Mesendoderm (in vitro differentiated cells): ENCODE results near the gene BTN3A1.

ENCODE experiments used
- DNase-seq: peaks from one replicate; pipeline ENCODE4 v3.0.0; 2013
- H2AK5ac ChIP-seq: 2 replicates; pipeline ENCODE4 v1.6.1; 2013; ENCODE audit warnings: low read length, inconsistent platforms
- H2BK120ac ChIP-seq: 2 replicates; pipeline ENCODE4 v1.6.1; 2013; ENCODE audit warnings: low read depth, mild to moderate bottlenecking, low read length, moderate library complexity, mixed read lengths
- H2BK15ac ChIP-seq: replicated peaks from 2 replicates; pipeline ENCODE4 v1.6.1; 2013; ENCODE audit warnings: low read depth, mild to moderate bottlenecking, moderate library complexity
- H2BK5ac ChIP-seq: 2 replicates; pipeline ENCODE4 v1.6.1; 2013; ENCODE audit warnings: low read length, inconsistent platforms
- H3K18ac ChIP-seq: 2 replicates; pipeline ENCODE4 v1.6.1; 2013; ENCODE audit warnings: mild to moderate bottlenecking, low read length, mixed read lengths
- H3K23ac ChIP-seq: one replicate; pipeline ENCODE4 v1.6.1; 2013; ENCODE audit warnings: low read length
- H3K27ac ChIP-seq: 2 replicates; pipeline ENCODE4 v1.5.1; 2013; ENCODE audit warnings: low read depth, mild to moderate bottlenecking, inconsistent platforms, low read length, moderate library complexity
- H3K27me3 ChIP-seq: 2 replicates; pipeline ENCODE4 v1.6.1; 2013; ENCODE audit warnings: low read length, control low read depth, mild to moderate bottlenecking, inconsistent platforms; ENCODE audit not compliant: insufficient read depth, poor library complexity
- H3K36me3 ChIP-seq: 2 replicates; pipeline ENCODE4 v1.6.1; 2013; ENCODE audit warnings: low read length, inconsistent platforms; ENCODE audit not compliant: control insufficient read depth, insufficient read depth
- H3K4ac ChIP-seq: one replicate; pipeline ENCODE4 v1.6.1; 2013; ENCODE audit warnings: low read depth, mild to moderate bottlenecking, low read length, moderate library complexity
- H3K4me1 ChIP-seq: 2 replicates; pipeline ENCODE4 v1.6.1; 2013; ENCODE audit warnings: low read depth, low read length, inconsistent platforms; ENCODE audit not compliant: control insufficient read depth
- H3K4me2 ChIP-seq: 2 replicates; pipeline ENCODE4 v1.6.1; 2013; ENCODE audit warnings: low read length
- H3K4me3 ChIP-seq: 2 replicates; pipeline ENCODE4 v1.5.1; 2013; ENCODE audit warnings: mild to moderate bottlenecking, low read length
- H3K56ac ChIP-seq: one replicate; pipeline ENCODE4 v1.6.1; 2013; ENCODE audit warnings: low read length
- H3K79me1 ChIP-seq: 2 replicates; pipeline ENCODE4 v1.6.1; 2013; ENCODE audit warnings: low read length, inconsistent platforms
- H3K79me2 ChIP-seq: 2 replicates; pipeline ENCODE4 v1.6.1; 2013; ENCODE audit warnings: mild to moderate bottlenecking, low read length; ENCODE audit not compliant: control insufficient read depth, insufficient read depth
- H3K9ac ChIP-seq: 2 replicates; pipeline ENCODE4 v1.6.1; 2013; ENCODE audit warnings: low read length, inconsistent platforms
- H4K5ac ChIP-seq: one replicate; pipeline ENCODE4 v1.6.1; 2013; ENCODE audit warnings: low read length
- H4K8ac ChIP-seq: one replicate; pipeline ENCODE4 v1.6.1; 2013; ENCODE audit warnings: low read depth, mild to moderate bottlenecking, control low read depth, low read length, moderate library complexity
- WGBS: extraction: QIAGEN DNeasy Blood & Tissue Kit; methylation state at CpG from one replicate; pipeline ENCODE4 v1.1.7; 2013; ENCODE audit warnings: low lambda C conversion rate, missing lambda C conversion rate; ENCODE audit not compliant: insufficient coverage; ENCODE audit errors: extremely low coverage; 5-methylcytosine and 5-hydroxymethylcytosine counted together

The BTN3A1 gene

DNA sequence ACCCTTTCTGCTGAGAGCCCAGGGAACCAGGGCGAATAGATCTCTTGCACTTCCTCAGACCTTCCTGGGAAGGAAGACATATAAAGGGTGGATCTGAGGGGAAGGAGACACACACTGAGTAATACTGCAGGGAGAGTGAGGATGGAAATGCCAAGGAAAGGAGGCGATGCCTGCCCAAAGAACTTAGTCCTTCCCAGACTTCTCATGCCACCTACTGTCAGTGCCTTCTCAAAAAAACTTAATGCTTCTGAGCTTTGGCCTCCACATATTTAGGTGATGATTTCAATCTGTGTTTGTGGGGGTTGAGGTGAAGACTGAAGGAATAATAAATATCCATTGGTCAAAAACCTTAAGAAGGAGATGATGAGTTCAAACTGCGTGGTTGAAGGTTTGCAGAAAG, 9.7 kb downstream of the BTN3A1 start:
- DNase-seq: no peak
- H2AK5ac ChIP-seq: no peak overlapping the region
- H3K27me3 ChIP-seq: no peaks in the 10 kb centered on the region
- H3K36me3 ChIP-seq: no peaks in the 10 kb centered on the region
- no peak overlapping the region for H2BK5ac ChIP-seq
- no peak overlapping the region for H3K27ac ChIP-seq
- no peak overlapping the region for H3K56ac ChIP-seq
- no peak overlapping the region for H2BK120ac ChIP-seq
- H3K79me2 ChIP-seq: no peaks in the 10 kb centered on the region
- no peak overlapping the region for H4K5ac ChIP-seq
- H3K4me2 ChIP-seq: no peak overlapping the region
- H4K8ac ChIP-seq: no peak overlapping the region
- H2BK15ac ChIP-seq: no peak overlapping the region
- no peak overlapping the region for H3K4me3 ChIP-seq
- H3K4me1 ChIP-seq: no peaks in the 10 kb centered on the region
- H3K9ac ChIP-seq: no peak overlapping the region
- WGBS: no CpG with 5 or more reads among the region's 3 CpGs
- no peak overlapping the region for H3K4ac ChIP-seq
- H3K79me1 ChIP-seq: no peaks in the 10 kb centered on the region
- H3K18ac ChIP-seq: no peak overlapping the region
- no peak overlapping the region for H3K23ac ChIP-seq

- no peak overlapping the region for H3K27ac ChIP-seq
- no peak overlapping the region for H3K23ac ChIP-seq
- no peaks in the 10 kb centered on the region for H3K4me1 ChIP-seq
- H4K8ac ChIP-seq: no peak overlapping the region
- H3K27me3 ChIP-seq: no peaks in the 10 kb centered on the region
- no peaks in the 10 kb centered on the region for H3K79me1 ChIP-seq
- H3K36me3 ChIP-seq: no peaks in the 10 kb centered on the region
- no peak overlapping the region for H2BK15ac ChIP-seq
- H3K4me2 ChIP-seq: no peak overlapping the region
- no peak overlapping the region for H4K5ac ChIP-seq
- H3K56ac ChIP-seq: no peak overlapping the region
- no peak overlapping the region for H2AK5ac ChIP-seq
- H2BK5ac ChIP-seq: no peak overlapping the region
- whole genome bisulfite sequencing: no CpG with 5 or more reads among the region's 3 CpGs
- no peaks in the 10 kb centered on the region for H3K79me2 ChIP-seq
- no peak overlapping the region for H3K18ac ChIP-seq
- no peak overlapping the region for H3K4ac ChIP-seq
- H3K9ac ChIP-seq: no peak overlapping the region
- DNase-seq: peak; percentile 78
- H3K4me3 ChIP-seq: no peak overlapping the region
- no peak overlapping the region for H2BK120ac ChIP-seq
These were observed 10.2 kb downstream of the BTN3A1 start for GRCh38 chr6:26412228-26412627.

DNA sequence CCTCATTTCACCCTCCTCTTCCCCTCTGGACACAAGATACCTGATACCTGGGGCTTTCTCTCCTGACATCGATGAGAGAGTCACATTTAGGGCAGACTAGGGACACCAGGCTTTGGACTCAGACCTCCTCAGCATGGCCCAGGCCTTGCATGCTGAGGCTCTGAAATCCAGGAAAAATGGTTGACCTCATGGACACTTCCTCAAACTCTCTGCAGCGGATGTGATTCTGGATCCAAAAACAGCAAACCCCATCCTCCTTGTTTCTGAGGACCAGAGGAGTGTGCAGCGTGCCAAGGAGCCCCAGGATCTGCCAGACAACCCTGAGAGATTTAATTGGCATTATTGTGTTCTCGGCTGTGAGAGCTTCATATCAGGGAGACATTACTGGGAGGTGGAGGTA, 10.9 kb downstream of the BTN3A1 start:
- Histone ChIP-seq H4K8ac (no peak overlapping the region), H2BK5ac (no peak overlapping the region), H3K4ac (no peak overlapping the region), H3K79me1 (no peaks in the 10 kb centered on the region), H3K36me3 (no peaks in the 10 kb centered on the region), H3K4me1 (no peaks in the 10 kb centered on the region), H3K4me3 (no peak overlapping the region), H3K79me2 (no peaks in the 10 kb centered on the region), H3K56ac (no peak overlapping the region), H2BK120ac (no peak overlapping the region), H3K23ac (no peak overlapping the region), H2BK15ac (no peak overlapping the region), H3K4me2 (no peak overlapping the region), H3K18ac (no peak overlapping the region), H3K9ac (no peak overlapping the region), H2AK5ac (no peak overlapping the region), H4K5ac (no peak overlapping the region), H3K27me3 (no peaks in the 10 kb centered on the region), H3K27ac (no peak overlapping the region)
- no CpG with 5 or more reads among the region's 4 CpGs for WGBS
- no peak for DNase-seq

DNA sequence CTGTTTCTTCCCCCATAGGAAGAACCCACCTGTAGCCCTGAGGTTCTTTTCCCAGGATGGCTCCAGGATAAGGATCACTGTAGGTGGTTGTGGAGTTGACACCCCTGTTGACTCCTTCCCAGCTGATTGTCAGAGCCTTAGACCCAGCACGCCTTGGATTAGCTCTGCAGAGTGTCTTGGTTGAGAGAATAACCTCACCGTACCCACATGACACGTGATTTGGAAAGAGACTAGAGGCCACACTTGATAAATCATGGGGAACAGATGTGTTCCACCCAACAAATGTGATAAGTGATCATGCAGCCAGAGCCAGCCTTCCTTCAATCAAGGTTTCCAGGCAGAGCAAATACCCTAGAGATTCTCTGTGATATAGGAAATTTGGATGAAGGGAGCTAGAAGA, 12.2 kb downstream of the BTN3A1 start:
- DNase-seq: no peak
- WGBS: no CpG with 5 or more reads among the region's 3 CpGs

DNA sequence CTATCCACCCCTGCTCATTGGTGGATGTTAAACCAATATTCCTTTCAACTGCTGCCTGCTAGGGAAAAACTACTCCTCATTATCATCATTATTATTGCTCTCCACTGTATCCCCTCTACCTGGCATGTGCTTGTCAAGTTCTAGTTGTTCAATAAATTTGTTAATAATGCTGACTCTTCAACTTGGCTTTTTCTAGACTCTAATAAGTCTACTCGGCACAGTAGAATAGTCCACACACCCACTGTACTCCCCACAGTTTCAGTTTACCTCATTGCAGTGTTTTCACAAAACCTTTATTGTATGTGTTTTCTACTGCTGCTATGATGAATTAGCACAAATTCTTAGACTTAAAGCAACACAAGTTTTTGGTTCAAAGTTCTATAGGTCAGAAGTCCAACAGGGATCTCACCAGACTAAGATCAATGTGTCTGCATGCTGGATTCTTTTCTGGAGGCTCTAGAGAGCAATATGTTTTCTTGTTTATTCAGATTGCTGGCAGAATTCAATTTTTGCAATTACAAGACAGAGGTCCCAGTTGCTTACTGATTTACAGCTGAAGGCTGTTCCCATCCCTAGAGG, 13.1 kb downstream of the BTN3A1 start:
- H3K4ac ChIP-seq: no peak overlapping the region
- H2BK15ac ChIP-seq: no peak overlapping the region
- no peak overlapping the region for H2BK5ac ChIP-seq
- H2AK5ac ChIP-seq: no peak overlapping the region
- no peaks in the 10 kb centered on the region for H3K4me1 ChIP-seq
- H3K4me3 ChIP-seq: no peak overlapping the region
- no peaks in the 10 kb centered on the region for H3K79me1 ChIP-seq
- no peak overlapping the region for H3K56ac ChIP-seq
- DNase-seq: no peak
- no peaks in the 10 kb centered on the region for H3K27me3 ChIP-seq
- no CpG with 5 or more reads among the region's 1 CpG for WGBS
- no peak overlapping the region for H3K18ac ChIP-seq
- H3K23ac ChIP-seq: no peak overlapping the region
- H2BK120ac ChIP-seq: no peak overlapping the region
- H3K36me3 ChIP-seq: no peaks in the 10 kb centered on the region
- no peak overlapping the region for H4K5ac ChIP-seq
- no peak overlapping the region for H3K4me2 ChIP-seq
- H4K8ac ChIP-seq: no peak overlapping the region
- H3K9ac ChIP-seq: no peak overlapping the region
- H3K79me2 ChIP-seq: no peaks in the 10 kb centered on the region
- H3K27ac ChIP-seq: no peak overlapping the region

More for the DNA sequence above, 12.2 kb downstream of the BTN3A1 start:
- H3K79me2 ChIP-seq: no peaks in the 10 kb centered on the region
- no peak overlapping the region for H3K27ac ChIP-seq
- no peak overlapping the region for H3K4ac ChIP-seq
- H2AK5ac ChIP-seq: no peak overlapping the region
- H3K4me3 ChIP-seq: no peak overlapping the region
- no peak overlapping the region for H4K5ac ChIP-seq
- no peak overlapping the region for H3K56ac ChIP-seq
- no peaks in the 10 kb centered on the region for H3K4me1 ChIP-seq
- no peak overlapping the region for H2BK120ac ChIP-seq
- H4K8ac ChIP-seq: no peak overlapping the region
- no peak overlapping the region for H2BK15ac ChIP-seq
- H3K23ac ChIP-seq: no peak overlapping the region
- no peaks in the 10 kb centered on the region for H3K36me3 ChIP-seq
- no peak overlapping the region for H3K18ac ChIP-seq
- no peak overlapping the region for H2BK5ac ChIP-seq
- H3K27me3 ChIP-seq: no peaks in the 10 kb centered on the region
- no peaks in the 10 kb centered on the region for H3K79me1 ChIP-seq
- H3K9ac ChIP-seq: no peak overlapping the region
- H3K4me2 ChIP-seq: no peak overlapping the region

DNA sequence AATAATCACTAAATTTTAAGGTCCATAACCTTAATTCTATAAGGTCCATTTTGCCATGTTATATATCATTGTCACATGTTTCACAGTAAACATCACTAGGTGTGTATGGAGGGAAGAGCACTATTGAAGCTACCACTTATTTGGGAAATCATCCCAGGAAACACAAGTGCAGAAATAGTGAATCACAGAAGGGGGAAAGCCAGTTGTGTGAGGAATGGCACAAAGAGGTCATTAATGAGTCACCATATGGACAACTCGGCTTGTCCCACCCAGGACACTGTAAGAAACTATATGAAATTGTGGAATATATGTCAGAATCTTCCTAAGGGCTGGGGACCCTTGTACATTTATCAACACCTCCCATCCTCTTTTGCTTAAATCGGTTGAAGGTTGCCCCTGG, 13.7 kb downstream of the BTN3A1 start:
- Histone ChIP-seq H4K8ac (no peak overlapping the region), H3K4me2 (no peak overlapping the region), H3K27ac (no peak overlapping the region), H2BK120ac (no peak overlapping the region), H3K36me3 (no peaks in the 10 kb centered on the region), H3K4me3 (no peak overlapping the region), H3K56ac (no peak overlapping the region), H3K27me3 (no peaks in the 10 kb centered on the region), H3K18ac (no peak overlapping the region), H3K79me2 (no peaks in the 10 kb centered on the region), H3K4ac (no peak overlapping the region), H3K4me1 (no peaks in the 10 kb centered on the region), H3K9ac (no peak overlapping the region), H2BK15ac (no peak overlapping the region), H2AK5ac (no peak overlapping the region), H2BK5ac (no peak overlapping the region), H3K79me1 (no peaks in the 10 kb centered on the region), H3K23ac (no peak overlapping the region), H4K5ac (no peak overlapping the region)
- DNase-seq: no peak
- no CpG with 5 or more reads among the region's 2 CpGs for WGBS
